Neuron (in vitro differentiated cells): ENCODE results near the gene PARN.
"Not testable (repeated sequence)": the region's sequence is repeated elsewhere in the genome, so short reads cannot be mapped to it uniquely, and the experiment has no call there.

Experiments used
- H2AFZ ChIP-seq: one replicate; pipeline ENCODE4 v1.6.1; 2013; ENCODE audit warnings: low read depth, mild to moderate bottlenecking, inconsistent platforms, low read length, moderate library complexity
- H3K27me3 ChIP-seq: one replicate; pipeline ENCODE4 v1.6.1; 2013; ENCODE audit warnings: low read length; ENCODE audit not compliant: insufficient read depth
- H3K36me3 ChIP-seq: one replicate; pipeline ENCODE4 v1.6.1; 2013; ENCODE audit warnings: low read length; ENCODE audit not compliant: insufficient read depth
- H3K4me1 ChIP-seq: one replicate; pipeline ENCODE4 v1.6.1; 2013; ENCODE audit warnings: low read length; ENCODE audit not compliant: insufficient read depth
- H3K4me3 ChIP-seq: 2 replicates; pipeline ENCODE4 v1.5.1; 2013; ENCODE audit warnings: mild to moderate bottlenecking, low read length, moderate library complexity
- H3K9me3 ChIP-seq: one replicate; pipeline ENCODE4 v1.6.1; 2013; ENCODE audit warnings: low read length

Gene PARN

GRCh38 chr16:14549789-14550153, 80.3 kb downstream of the PARN start:
- no peak overlapping the region for H3K4me3 ChIP-seq
- H2AFZ ChIP-seq, result no peak overlapping the region
- H3K9me3 ChIP-seq, result no peaks in the 10 kb centered on the region
- H3K4me1 ChIP-seq, result no peaks in the 10 kb centered on the region
- H3K36me3 ChIP-seq, result peaks cover 19% of the 10 kb centered on the region
- H3K27me3 ChIP-seq, result no peaks in the 10 kb centered on the region

- Histone ChIP-seq H3K4me1 (no peaks in the 10 kb centered on the region), H3K9me3 (no peaks in the 10 kb centered on the region), H2AFZ (no peak overlapping the region), H3K4me3 (no peak overlapping the region), H3K36me3 (peaks cover 18% of the 10 kb centered on the region), H3K27me3 (no peaks in the 10 kb centered on the region)
Observed at GRCh38 chr16:14548933-14549788, 80.9 kb downstream of the PARN start.

- H3K9me3 ChIP-seq, result no peaks in the 10 kb centered on the region
- no peak overlapping the region for H3K4me3 ChIP-seq
- no peaks in the 10 kb centered on the region for H3K4me1 ChIP-seq
- H3K27me3 ChIP-seq, result no peaks in the 10 kb centered on the region
- H3K36me3 ChIP-seq, result peaks cover 5% of the 10 kb centered on the region
- no peak overlapping the region for H2AFZ ChIP-seq
Observed at GRCh38 chr16:14545346-14545884, 84.6 kb downstream of the PARN start.

GRCh38 chr16:14544846-14545245, 85.2 kb downstream of the PARN start:
- not testable (repeated sequence) for H3K9me3 ChIP-seq, H3K27me3 ChIP-seq, H3K36me3 ChIP-seq, H3K4me3 ChIP-seq, H3K4me1 ChIP-seq, H2AFZ ChIP-seq

- Histone ChIP-seq H3K36me3 (peaks cover 5% of the 10 kb centered on the region), H3K27me3 (no peaks in the 10 kb centered on the region), H3K4me1 (no peaks in the 10 kb centered on the region), H2AFZ (no peak overlapping the region), H3K4me3 (no peak overlapping the region), H3K9me3 (peaks cover 2% of the 10 kb centered on the region)
Observed at GRCh38 chr16:14539631-14540030, 90.4 kb downstream of the PARN start.

- peaks cover 4% of the 10 kb centered on the region for H3K36me3 ChIP-seq
- H3K27me3 ChIP-seq, result no peaks in the 10 kb centered on the region
- H3K9me3 ChIP-seq, result peaks cover 2% of the 10 kb centered on the region
- no peak overlapping the region for H2AFZ ChIP-seq
- H3K4me3 ChIP-seq, result no peak overlapping the region
- no peaks in the 10 kb centered on the region for H3K4me1 ChIP-seq
Observed at GRCh38 chr16:14539156-14539555, 90.9 kb downstream of the PARN start.

GRCh38 chr16:14538604-14539003, 91.5 kb downstream of the PARN start:
- Histone ChIP-seq H3K27me3 (no peaks in the 10 kb centered on the region), H3K9me3 (peaks cover 6% of the 10 kb centered on the region), H2AFZ (no peak overlapping the region), H3K36me3 (peaks cover 2% of the 10 kb centered on the region), H3K4me1 (no peaks in the 10 kb centered on the region), H3K4me3 (no peak overlapping the region)

- Histone ChIP-seq H3K9me3 (peaks cover 7% of the 10 kb centered on the region), H3K4me3 (no peak overlapping the region), H2AFZ (no peak overlapping the region), H3K4me1 (no peaks in the 10 kb centered on the region), H3K27me3 (no peaks in the 10 kb centered on the region), H3K36me3 (no peaks in the 10 kb centered on the region)
Observed at GRCh38 chr16:14531613-14532012, 98.4 kb downstream of the PARN start.

- Histone ChIP-seq H3K27me3 (no peaks in the 10 kb centered on the region), H3K4me3 (no peak overlapping the region), H3K9me3 (peaks cover 7% of the 10 kb centered on the region), H3K4me1 (no peaks in the 10 kb centered on the region), H3K36me3 (no peaks in the 10 kb centered on the region), H2AFZ (no peak overlapping the region)
Observed at GRCh38 chr16:14531101-14531500, 99.0 kb downstream of the PARN start.

GRCh38 chr16:14530046-14530445, 100.0 kb downstream of the PARN start:
- Histone ChIP-seq H2AFZ (no peak overlapping the region), H3K36me3 (no peaks in the 10 kb centered on the region)

GRCh38 chr16:14529010-14529669, 100.9 kb downstream of the PARN start:
- peaks cover 7% of the 10 kb centered on the region for H3K9me3 ChIP-seq
- H3K4me3 ChIP-seq, result no peak overlapping the region
- no peaks in the 10 kb centered on the region for H3K4me1 ChIP-seq
- H2AFZ ChIP-seq, result no peak overlapping the region
- no peaks in the 10 kb centered on the region for H3K36me3 ChIP-seq
- H3K27me3 ChIP-seq, result no peaks in the 10 kb centered on the region

More at GRCh38 chr16:14530046-14530445, 100.0 kb downstream of the PARN start:
- Histone ChIP-seq H3K4me1 (no peaks in the 10 kb centered on the region), H3K9me3 (peaks cover 7% of the 10 kb centered on the region), H3K27me3 (no peaks in the 10 kb centered on the region), H3K4me3 (no peak overlapping the region)

GRCh38 chr16:14528306-14528705, 101.8 kb downstream of the PARN start:
- H3K4me3 ChIP-seq, result no peak overlapping the region
- H3K9me3 ChIP-seq, result peaks cover under 1% of the 10 kb centered on the region
- H3K27me3 ChIP-seq, result no peaks in the 10 kb centered on the region
- no peak overlapping the region for H2AFZ ChIP-seq
- H3K4me1 ChIP-seq, result no peaks in the 10 kb centered on the region
- H3K36me3 ChIP-seq, result no peaks in the 10 kb centered on the region

- H3K36me3 ChIP-seq, result no peaks in the 10 kb centered on the region
- H3K4me1 ChIP-seq, result no peaks in the 10 kb centered on the region
- no peaks in the 10 kb centered on the region for H3K27me3 ChIP-seq
- no peak overlapping the region for H2AFZ ChIP-seq
- H3K9me3 ChIP-seq, result no peaks in the 10 kb centered on the region
- H3K4me3 ChIP-seq, result no peak overlapping the region
Observed at GRCh38 chr16:14527411-14528044, 102.5 kb downstream of the PARN start.
